Loucy (cell line): Measurements from ENCODE around the gene CKMT2.

ENCODE experiments used
- CTCF ChIP-seq: fragments of 200-600 bp; sonication (generic); conservative IDR thresholded peaks from 2 replicates; pipeline ENCODE4 v1.5.1; 2014; ENCODE audit warnings: mild to moderate bottlenecking, antibody characterized with exemption, low read length
- EZH2phosphoT487 ChIP-seq: fragments of 200-600 bp; IDR thresholded peaks from 2 replicates; pipeline ENCODE4 v1.6.1; 2018; ENCODE audit warnings: antibody characterized with exemption, mild to moderate bottlenecking, moderate library complexity, borderline replicate concordance

DNA sequence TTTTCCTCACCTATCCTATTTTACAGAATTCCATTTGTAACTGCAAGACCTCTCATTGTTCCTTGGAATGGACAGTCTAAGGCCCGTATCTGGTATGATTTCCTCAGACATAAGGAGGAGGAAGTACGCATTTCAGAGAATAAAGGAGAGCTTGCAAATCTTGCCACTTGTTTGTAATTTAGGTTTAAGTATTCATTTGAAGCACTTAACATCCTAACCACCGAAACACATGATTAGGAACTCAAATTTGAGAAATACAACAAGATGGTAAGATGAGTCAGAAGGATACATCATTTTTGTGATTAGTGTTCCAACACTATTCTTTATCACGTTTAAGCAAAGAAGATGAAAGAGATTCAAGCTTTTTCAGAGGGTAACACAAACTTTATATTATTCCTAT is 64.4 kb downstream of the CKMT2 start:
- no peak for TF ChIP-seq CTCF
- no peak for TF ChIP-seq EZH2phosphoT487
